HFF-Myc (cell line): ENCODE data around the gene TXNL4B.

Source experiments
- DNase-seq: peaks from one replicate; pipeline ENCODE4 v3.0.0-alpha.2; 2011; ENCODE audit warnings: low read depth; ENCODE audit errors: extremely low read depth
- H3K4me3 ChIP-seq: replicated peaks from 2 replicates; pipeline ENCODE4 v1.5.1; 2011; ENCODE audit warnings: low read depth, mild to moderate bottlenecking, control low read depth, low read length
- CTCF ChIP-seq: IDR thresholded peaks from 2 replicates; pipeline ENCODE4 v1.5.1; 2012; ENCODE audit warnings: mild to moderate bottlenecking, low read depth, low read length, control low read depth; ENCODE audit errors: missing control alignments

The TXNL4B gene

GRCh38 chr16:72112906-72113615 is 19.6 kb upstream of the TXNL4B start:
- no peak for DNase-seq
- no peak overlapping the region for H3K4me3 ChIP-seq
- no peak for TF ChIP-seq CTCF

GRCh38 chr16:72112452-72112792 is 19.0 kb upstream of the TXNL4B start:
- TF ChIP-seq CTCF = no peak
- no peak for DNase-seq
- H3K4me3 ChIP-seq = no peak overlapping the region

- no peak for TF ChIP-seq CTCF
- no peak for DNase-seq
- no peak overlapping the region for H3K4me3 ChIP-seq
Observed at GRCh38 chr16:72111657-72112451, 18.4 kb upstream of the TXNL4B start.

- H3K4me3 ChIP-seq = no peak overlapping the region
- no peak for DNase-seq
- no peak for TF ChIP-seq CTCF
Observed at GRCh38 chr16:72110662-72111615, 17.5 kb upstream of the TXNL4B start.

- DNase-seq = no peak
- H3K4me3 ChIP-seq = no peak overlapping the region
Observed at GRCh38 chr16:72109966-72110530, 16.6 kb upstream of the TXNL4B start.

More at GRCh38 chr16:72109966-72110530, 16.6 kb upstream of the TXNL4B start:
- no peak for TF ChIP-seq CTCF
